CD4-positive, alpha-beta T cell (primary cell): Measurements from ENCODE around the gene PIK3C3. TPM values are rescaled to one million over a fixed set of nuclear protein-coding genes. Genes with fewer than 3 reads are reported as not detected.

Experiments
- ATAC-seq: fragments of 200-7000 bp; cut with Tn5 transposase; one replicate; pipeline ENCODE4 v1.10.0; 2022; ENCODE audit warnings: mild to moderate bottlenecking; ENCODE audit not compliant: poor library complexity
- CTCF ChIA-PET: fragments of 350-600 bp; sonication (Branson Sonifier 250); formaldehyde crosslinking; loops from one replicate; lab custom pipeline; 2021; ENCODE audit warnings: antibody characterized with exemption, inconsistent platforms; lab: Charles Lee
- POLR2A ChIA-PET: fragments of 350-600 bp; sonication (Branson Sonifier 250); formaldehyde crosslinking; loops from one replicate; lab custom pipeline; 2021; ENCODE audit warnings: antibody characterized with exemption, inconsistent platforms; lab: Charles Lee
- DNase-seq, 14 experiments: peaks; one replicate each; pipeline ENCODE4 v3.0.0-alpha.2; 2013 to 2020; ENCODE audit warnings: mixed read lengths in 2 of 14
- H3K27ac ChIP-seq, 2 donors: one replicate each; pipeline versions ENCODE4 v1.5.1 to v1.7.0; 2013; ENCODE audit warnings: low read length in 2 of 2, low read depth in 1 of 2, mild to moderate bottlenecking in 1 of 2
- H3K27me3 ChIP-seq, 2 experiments: 1 replicate in 1 of 2; 2 replicates in 1 of 2; pipeline versions ENCODE4 v1.6.1 to v1.7.0; 2013; ENCODE audit warnings: low read length in 2 of 2, control low read depth in 1 of 2, mild to moderate bottlenecking in 1 of 2, moderate library complexity in 1 of 2; ENCODE audit not compliant: insufficient read depth in 2 of 2, control insufficient read depth in 1 of 2
- H3K36me3 ChIP-seq: one replicate; pipeline ENCODE4 v1.6.1; 2013; ENCODE audit warnings: low read length, control low read depth; ENCODE audit not compliant: insufficient read depth
- H3K4me1 ChIP-seq: one replicate; pipeline ENCODE4 v1.6.1; 2013; ENCODE audit warnings: low read length, control low read depth; ENCODE audit not compliant: insufficient read depth
- H3K4me3 ChIP-seq: one replicate; pipeline ENCODE4 v1.5.1; 2013; ENCODE audit warnings: mild to moderate bottlenecking, low read length, moderate library complexity
- H3K9me3 ChIP-seq, 2 experiments: 1 replicate in 1 of 2; 2 replicates in 1 of 2; pipeline versions ENCODE4 v1.6.1 to v1.7.0; 2013; ENCODE audit warnings: low read length in 2 of 2, mild to moderate bottlenecking in 2 of 2, control low read depth in 1 of 2, moderate library complexity in 1 of 2; ENCODE audit not compliant: control insufficient read depth in 1 of 2, insufficient read depth in 1 of 2
- H3K27ac Mint-ChIP-seq: one replicate; pipeline ENCODE4 v1.8.0; 2020; ENCODE audit warnings: mixed read lengths
- H3K27me3 Mint-ChIP-seq: one replicate; pipeline ENCODE4 v1.8.0; 2021; ENCODE audit warnings: mixed read lengths
- H3K36me3 Mint-ChIP-seq: one replicate; pipeline ENCODE4 v1.8.0; 2021; ENCODE audit warnings: low read depth, mixed read lengths
- H3K4me1 Mint-ChIP-seq: one replicate; pipeline ENCODE4 v1.8.0; 2021; ENCODE audit warnings: low read depth, mixed read lengths
- H3K4me3 Mint-ChIP-seq: one replicate; pipeline ENCODE4 v1.8.0; 2020; ENCODE audit warnings: mild to moderate bottlenecking, mixed read lengths
- H3K9me3 Mint-ChIP-seq: one replicate; pipeline ENCODE4 v1.8.0; 2020; ENCODE audit warnings: mixed read lengths
- intact Hi-C, 2 experiments: fragments of 100-400 bp; cut with DNase I in 1 of 2; cut with micrococcal nuclease in 1 of 2; formaldehyde crosslinking; loops; one replicate each; pipeline versions ENCODE4 v1.15.1 to v1.9.0; 2023 to 2025; cut with DNase I, micrococcal nuclease
- total RNA-seq, 174 experiments: library from RNA in 2 of 174; stranded (reverse) in 2 of 174; gene quantifications; one replicate each; pipeline ENCODE4 v1.2.3 and lab custom pipeline; 2021 to 2026
- TF ChIP-seq, protein P1 (sequence below): fragments of 200-600 bp; IDR thresholded peaks from one replicate; pipeline ENCODE4 v1.8.0; 2022; ENCODE audit warnings: antibody characterized with exemption, mild to moderate bottlenecking

The PIK3C3 gene
- total RNA-seq, 2 experiments from 2014 or later = 33.5 to 34.2 TPM

DNA sequence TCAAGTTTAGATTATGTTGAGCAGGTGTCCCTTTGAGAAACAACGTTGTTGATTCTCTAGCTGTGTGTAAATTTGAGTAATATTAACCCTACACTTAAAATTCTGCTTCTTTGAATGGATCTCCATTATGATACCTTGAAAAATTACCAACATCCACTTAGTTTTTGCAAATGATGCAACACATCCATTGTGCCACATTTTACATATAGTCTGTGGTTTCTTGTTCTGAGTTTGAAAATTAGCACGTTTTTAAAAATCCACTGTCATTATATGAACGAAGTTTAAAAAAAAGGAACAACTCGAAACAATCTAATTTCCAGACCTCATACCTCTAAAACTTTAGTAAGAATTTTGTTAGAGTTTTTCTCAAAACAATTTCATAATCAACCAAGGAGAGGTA lies 37.7 kb downstream of the PIK3C3 start:
- ATAC-seq (no peak), DNase-seq (no peak)
- H3K4me1 Mint-ChIP-seq = no peaks in the 10 kb centered on the region
- Histone ChIP-seq H3K27me3 (no peaks in the 10 kb centered on the region), H3K4me3 (no peak overlapping the region), H3K4me1 (no peaks in the 10 kb centered on the region), H3K9me3 (no peaks in the 10 kb centered on the region), H3K36me3 (peaks cover 56% of the 10 kb centered on the region), H3K27ac (no peak overlapping the region)
- ChIA-PET POLR2A (no interaction called here), CTCF (no interaction called here)
- peaks cover 81% of the 10 kb centered on the region for H3K36me3 Mint-ChIP-seq
- H3K4me3 Mint-ChIP-seq = no peak overlapping the region
- H3K27ac Mint-ChIP-seq = no peak overlapping the region
- TF ChIP-seq, protein P1, sequence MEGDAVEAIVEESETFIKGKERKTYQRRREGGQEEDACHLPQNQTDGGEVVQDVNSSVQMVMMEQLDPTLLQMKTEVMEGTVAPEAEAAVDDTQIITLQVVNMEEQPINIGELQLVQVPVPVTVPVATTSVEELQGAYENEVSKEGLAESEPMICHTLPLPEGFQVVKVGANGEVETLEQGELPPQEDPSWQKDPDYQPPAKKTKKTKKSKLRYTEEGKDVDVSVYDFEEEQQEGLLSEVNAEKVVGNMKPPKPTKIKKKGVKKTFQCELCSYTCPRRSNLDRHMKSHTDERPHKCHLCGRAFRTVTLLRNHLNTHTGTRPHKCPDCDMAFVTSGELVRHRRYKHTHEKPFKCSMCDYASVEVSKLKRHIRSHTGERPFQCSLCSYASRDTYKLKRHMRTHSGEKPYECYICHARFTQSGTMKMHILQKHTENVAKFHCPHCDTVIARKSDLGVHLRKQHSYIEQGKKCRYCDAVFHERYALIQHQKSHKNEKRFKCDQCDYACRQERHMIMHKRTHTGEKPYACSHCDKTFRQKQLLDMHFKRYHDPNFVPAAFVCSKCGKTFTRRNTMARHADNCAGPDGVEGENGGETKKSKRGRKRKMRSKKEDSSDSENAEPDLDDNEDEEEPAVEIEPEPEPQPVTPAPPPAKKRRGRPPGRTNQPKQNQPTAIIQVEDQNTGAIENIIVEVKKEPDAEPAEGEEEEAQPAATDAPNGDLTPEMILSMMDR = no peak
- no peaks in the 10 kb centered on the region for H3K27me3 Mint-ChIP-seq
- H3K9me3 Mint-ChIP-seq = no peaks in the 10 kb centered on the region
- intact Hi-C loops = no loop called here

DNA sequence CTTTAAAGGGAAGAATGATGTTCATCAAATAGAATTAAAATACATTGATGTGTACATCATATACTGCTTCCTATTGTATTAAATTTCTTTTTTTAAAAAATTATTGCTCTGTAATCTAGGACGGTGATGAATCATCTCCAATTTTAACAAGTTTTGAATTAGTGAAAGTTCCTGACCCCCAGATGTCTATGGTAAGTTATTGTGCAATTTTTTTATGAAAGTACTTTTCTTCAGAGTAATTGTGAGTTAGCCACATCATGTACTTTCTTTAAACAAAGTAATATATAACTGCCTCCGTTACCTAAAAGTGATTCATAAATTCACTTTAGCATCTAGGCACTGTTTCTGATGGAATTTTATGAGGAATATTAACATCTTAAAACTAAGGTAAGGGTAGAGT lies 38.1 kb downstream of the PIK3C3 start:
- Histone ChIP-seq H3K27me3 (no peaks in the 10 kb centered on the region), H3K36me3 (peaks cover 57% of the 10 kb centered on the region), H3K27ac (no peak overlapping the region), H3K4me1 (no peaks in the 10 kb centered on the region), H3K4me3 (no peak overlapping the region), H3K9me3 (no peaks in the 10 kb centered on the region)
- H3K27ac Mint-ChIP-seq = no peak overlapping the region
- no peaks in the 10 kb centered on the region for H3K4me1 Mint-ChIP-seq
- ChIA-PET POLR2A (no interaction called here), CTCF (no interaction called here)
- TF ChIP-seq, protein P1 = no peak
- intact Hi-C loops = no loop called here
- no peak overlapping the region for H3K4me3 Mint-ChIP-seq
- ATAC-seq (no peak), DNase-seq (no peak)
- no peaks in the 10 kb centered on the region for H3K27me3 Mint-ChIP-seq
- H3K9me3 Mint-ChIP-seq = no peaks in the 10 kb centered on the region
- H3K36me3 Mint-ChIP-seq = peaks cover 81% of the 10 kb centered on the region

DNA sequence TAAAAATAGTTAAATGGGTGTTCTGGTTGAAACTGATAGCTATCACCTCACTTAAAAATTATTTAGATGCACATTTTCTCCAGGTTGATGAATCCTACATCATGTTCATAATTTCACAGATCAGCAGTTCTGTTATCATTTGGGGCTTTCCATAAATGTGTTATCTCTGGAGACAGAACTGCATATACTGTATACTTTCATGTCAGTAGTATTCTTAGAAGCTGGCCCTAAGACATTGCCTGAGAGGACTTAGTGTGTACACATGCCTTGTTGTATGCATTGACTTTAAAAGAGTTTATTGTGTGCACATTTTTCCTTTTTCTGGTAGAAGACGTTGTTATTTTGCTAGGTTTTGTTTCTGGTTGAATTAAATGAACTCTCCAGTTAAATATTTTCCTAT lies 41.0 kb downstream of the PIK3C3 start:
- CTCF ChIA-PET = interaction anchor here (1.4 kb wide), 1 partner anchor 16 kb away, joined by 3 read pairs; no protein-coding TSS in a partner anchor
- H3K36me3 ChIP-seq = peaks cover 67% of the 10 kb centered on the region

More for the DNA sequence above, 41.0 kb downstream of the PIK3C3 start:
- DNase-seq (no peak), ATAC-seq (no peak)
- intact Hi-C loops = no loop called here
- no peak overlapping the region for H3K27ac ChIP-seq
- H3K4me3 Mint-ChIP-seq = no peak overlapping the region
- H3K9me3 Mint-ChIP-seq = no peaks in the 10 kb centered on the region
- H3K4me1 ChIP-seq = no peaks in the 10 kb centered on the region
- TF ChIP-seq, protein P1 = no peak
- no peaks in the 10 kb centered on the region for H3K27me3 Mint-ChIP-seq
- POLR2A ChIA-PET = no interaction called here
- H3K9me3 ChIP-seq = no peaks in the 10 kb centered on the region
- no peak overlapping the region for H3K4me3 ChIP-seq
- H3K27me3 ChIP-seq = no peaks in the 10 kb centered on the region
- no peak overlapping the region for H3K27ac Mint-ChIP-seq
- peaks cover 92% of the 10 kb centered on the region for H3K36me3 Mint-ChIP-seq
- H3K4me1 Mint-ChIP-seq = no peaks in the 10 kb centered on the region
